SW480 (cell line): Measurements from ENCODE around the gene EXOC4.

ENCODE experiments used
- DNase-seq: peaks from one replicate; pipeline ENCODE4 v3.0.0-alpha.2; 2016; ENCODE audit warnings: low spot score

EXOC4 gene

DNA sequence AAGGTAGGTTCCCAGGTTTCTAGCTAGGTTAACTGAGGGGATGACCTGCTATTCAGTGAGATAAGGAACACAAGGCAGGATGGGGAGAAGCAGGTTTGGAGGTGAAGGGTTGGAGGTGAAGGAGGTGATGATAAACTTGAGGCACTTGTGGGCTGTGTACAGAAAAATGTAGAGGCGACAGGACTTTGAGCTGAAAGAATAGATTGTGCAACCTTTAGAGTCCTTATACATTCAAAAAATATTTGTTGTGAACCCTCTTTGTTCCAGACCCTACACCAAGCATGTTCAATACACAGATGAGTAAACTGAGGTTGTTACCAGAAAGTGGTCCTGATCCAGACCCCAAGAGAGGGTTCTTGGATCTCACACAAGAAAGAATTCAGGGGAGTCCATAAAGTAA lies 828.8 kb downstream of the EXOC4 start:
- DNase-seq, result no peak

DNA sequence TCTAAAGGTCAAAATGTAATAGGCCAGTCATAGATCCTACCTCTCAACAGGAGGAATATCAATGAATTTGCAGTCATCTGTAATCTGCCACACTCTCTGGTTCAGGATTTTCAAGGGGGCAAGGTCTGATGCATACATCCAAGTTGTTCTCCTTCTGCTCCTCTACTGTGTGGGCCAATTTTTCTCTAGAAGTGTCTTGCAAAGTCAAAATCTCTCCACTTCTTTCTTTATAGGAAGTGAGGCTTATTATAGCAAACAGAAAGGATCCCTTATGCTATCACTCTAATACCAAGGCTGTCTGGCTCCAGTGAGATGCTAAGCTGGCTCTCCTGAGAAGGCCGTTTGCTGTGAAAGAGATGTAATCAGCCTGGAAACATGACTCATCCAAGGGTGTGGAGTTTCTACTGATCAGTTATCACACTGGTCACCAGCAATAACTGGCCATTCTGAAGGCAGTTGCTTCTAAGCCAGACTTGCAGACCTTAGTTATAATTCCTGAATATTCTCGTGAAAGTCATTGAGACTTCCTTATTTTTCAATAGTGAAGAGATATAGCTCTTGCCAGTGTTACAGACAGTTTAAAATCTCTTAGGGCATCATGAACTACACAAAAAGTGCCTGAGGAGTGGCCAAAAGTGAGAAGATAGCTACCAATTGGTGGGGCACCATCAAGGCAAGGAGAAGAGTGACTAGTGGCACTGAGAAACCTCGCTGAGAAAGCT lies 831.0 kb downstream of the EXOC4 start:
- DNase-seq, result no peak

DNA sequence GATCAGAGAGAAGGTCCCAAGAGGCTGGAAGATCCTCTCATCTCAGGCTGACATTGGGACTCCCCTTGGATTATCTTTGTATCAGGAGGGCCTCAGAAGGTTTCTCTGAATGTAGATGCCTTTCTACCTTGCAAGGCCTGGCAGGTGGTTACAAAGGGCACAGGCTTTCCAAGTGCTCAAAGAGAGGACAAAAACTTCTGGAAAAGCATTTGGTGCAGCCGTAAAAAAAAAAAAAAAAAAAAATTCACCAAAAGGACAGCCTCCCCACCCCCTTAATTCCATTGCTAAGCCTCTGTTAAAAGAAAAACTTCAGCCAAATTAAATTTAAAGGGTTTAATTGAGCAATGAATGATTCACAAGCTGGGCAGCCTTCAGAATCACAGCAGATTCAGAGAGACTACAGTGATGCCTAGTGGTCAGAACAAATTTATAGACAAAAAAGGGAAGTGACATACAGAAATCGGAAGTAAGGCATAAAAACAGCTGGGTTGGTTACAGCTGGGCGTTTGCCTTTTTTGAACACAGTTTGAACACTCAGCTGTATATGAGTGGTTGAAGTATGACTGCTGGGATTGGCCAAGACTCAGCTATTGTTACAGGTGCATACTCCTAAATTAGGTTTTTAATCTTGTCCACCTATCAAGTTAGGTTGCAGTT lies 831.7 kb downstream of the EXOC4 start:
- DNase-seq, result no peak

DNA sequence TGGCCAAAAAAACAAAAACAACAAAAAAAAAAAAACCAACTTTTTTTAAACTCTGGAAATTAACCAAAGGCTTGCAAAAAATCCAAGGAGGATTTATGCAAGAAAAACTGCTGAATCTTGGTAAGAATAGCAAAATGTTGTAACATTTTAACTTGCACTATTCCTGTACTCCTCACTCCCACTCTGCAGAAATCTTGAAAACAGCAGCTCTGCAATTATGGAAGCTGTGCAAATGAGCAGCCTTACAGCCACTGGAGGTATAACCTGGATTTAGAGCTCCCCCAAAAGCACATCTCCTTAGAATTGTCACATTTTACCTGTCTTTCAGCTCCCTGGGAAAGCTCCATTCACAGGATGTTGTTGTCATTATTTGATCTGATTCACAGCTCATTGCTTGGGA lies 832.4 kb downstream of the EXOC4 start:
- DNase-seq, result no peak

DNA sequence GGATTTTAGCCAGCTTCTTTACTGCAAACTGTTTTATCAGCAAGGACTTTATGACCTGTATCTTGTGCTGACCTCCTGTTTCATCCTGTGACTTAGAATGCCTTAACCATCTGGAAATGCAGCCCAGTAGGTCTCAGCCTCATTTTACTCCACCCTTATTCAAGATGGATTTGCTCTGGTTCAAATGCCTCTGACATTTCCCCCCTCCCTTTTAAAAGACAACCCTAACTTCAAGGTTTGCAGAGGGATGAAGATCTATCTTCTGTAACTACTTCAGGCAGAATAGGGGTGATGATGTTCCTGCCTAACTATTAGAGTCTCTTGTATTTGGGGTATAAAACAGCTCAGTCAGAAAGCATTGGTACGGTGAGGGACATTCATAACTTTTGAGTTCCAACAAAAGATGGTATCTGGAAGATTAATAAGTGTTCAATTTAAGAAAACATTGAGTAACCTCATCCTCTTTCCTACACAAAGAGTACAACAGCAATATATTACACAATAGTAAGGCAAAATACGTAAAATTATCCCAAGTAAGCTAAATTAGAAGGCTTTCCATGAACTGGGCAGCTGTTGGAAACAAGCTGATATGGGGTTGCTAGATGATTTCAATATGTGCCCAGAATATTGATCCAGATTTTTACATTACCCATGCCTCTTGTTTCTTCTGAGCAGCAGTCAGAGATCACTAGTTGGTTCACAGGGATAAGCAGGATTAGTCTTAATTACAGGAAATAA lies 834.3 kb downstream of the EXOC4 start:
- DNase-seq, result no peak

DNA sequence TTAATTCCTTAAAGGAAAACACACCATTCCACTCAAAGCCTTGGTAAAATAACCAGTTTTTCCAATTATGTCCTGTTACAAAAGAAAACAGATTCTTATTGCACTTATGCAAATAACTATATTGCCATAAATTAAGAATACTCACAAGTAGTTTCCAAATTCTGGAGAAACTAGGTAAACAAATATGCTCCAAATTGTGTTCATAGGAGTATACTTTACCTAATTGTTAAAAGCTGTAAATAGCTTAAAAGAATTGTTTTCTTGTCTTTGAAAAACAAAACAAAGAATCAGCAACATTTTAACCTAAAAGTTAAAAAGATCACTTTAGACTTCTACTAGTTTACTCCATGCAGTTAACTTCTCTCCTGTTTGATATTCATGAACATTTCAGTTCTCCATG lies 835.3 kb downstream of the EXOC4 start:
- no peak for DNase-seq

DNA sequence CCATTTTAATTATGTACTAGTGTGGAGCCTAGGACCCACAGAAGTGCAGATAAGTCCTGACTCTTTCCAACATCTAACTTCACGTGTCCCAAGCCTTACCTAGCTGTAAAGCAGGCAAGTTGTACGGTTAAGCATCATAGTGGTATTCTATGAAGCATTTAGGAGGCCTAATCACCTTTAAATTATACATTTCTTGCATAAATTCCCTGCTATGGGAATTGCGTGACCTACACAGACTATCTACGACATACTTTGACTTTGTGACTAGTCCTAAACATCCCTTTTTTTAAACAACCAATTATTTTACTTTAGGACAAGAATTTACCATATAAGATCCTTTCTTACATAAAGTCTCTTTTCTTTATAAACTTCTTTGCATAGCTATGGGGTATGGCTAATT lies 836.6 kb downstream of the EXOC4 start:
- DNase-seq, result no peak

DNA sequence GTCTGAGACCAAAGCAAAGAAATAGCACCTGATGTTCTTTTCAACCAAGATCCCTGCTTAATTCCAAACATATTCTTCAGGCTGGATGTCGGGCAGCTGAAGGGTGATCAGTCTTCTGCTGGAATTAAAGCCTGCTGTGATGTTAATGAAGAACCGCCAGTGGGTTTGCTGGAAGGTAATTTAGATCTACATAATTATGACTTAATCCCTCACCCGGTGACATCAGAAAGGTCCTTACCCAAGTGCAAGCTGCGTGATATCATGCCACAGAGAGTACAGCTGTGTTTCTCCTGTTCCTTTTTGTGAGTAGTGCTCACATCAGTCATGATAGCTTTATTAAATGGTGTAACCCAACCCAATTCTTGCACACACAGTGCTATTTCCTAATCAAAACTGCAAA lies 845.2 kb downstream of the EXOC4 start:
- DNase-seq, result no peak

DNA sequence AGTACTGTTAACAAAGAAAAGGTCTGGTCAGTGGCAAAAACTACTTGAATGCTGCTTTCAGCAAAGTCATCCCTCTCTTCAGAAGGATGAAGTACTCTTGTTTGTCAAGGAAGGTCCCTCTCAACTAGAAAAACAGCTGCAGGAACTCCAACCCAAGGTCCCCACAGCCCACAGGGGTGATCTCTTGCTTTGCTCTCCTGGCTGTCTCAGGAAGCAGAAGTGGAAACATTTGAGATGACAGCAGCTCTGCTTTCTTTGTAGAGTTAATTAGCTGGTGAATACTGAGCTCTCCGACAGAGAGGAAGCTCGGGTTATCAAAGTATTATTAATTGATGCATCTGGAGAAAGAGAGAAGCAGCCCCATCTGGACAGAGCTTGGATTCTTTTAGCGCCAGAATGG lies 848.8 kb downstream of the EXOC4 start:
- DNase-seq, result no peak

DNA sequence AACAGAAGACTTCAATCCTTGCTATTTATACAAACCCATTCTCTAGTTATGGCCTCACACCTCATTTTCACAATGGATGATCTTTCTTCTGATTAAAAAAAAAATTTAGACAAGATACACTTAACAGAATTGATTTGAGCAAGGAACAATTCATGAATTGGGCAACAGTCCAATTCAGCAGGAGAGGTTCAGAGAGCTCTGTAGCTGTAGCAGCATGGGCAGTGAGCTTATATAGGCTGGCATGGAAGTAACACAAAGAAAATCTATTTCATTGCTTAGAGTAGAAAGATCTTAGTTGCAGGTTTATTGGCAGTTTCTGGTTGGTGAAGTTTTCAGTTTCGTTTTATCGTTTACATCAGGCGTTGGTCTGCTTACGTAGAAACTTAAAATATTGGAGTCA lies 851.3 kb downstream of the EXOC4 start:
- no peak for DNase-seq

DNA sequence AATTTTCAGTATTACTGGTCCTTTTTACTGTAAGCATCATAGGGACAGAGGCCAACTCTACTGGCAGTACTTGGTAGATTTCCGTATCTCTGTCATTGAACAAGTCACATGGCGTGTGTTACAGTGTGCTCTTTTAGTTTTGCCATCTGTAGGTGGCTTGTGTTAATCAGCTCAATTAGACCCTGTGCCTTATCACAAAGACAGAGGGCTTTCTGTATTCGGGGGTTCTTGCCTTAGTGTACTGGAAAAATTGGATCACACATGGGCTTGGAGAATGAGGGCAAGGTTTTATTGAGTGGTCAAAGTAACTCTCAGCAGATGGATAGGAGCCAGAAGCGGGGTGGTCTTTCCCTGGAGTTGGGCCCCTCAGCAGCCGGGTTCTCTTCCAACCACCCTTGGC lies 853.0 kb downstream of the EXOC4 start:
- no peak for DNase-seq

DNA sequence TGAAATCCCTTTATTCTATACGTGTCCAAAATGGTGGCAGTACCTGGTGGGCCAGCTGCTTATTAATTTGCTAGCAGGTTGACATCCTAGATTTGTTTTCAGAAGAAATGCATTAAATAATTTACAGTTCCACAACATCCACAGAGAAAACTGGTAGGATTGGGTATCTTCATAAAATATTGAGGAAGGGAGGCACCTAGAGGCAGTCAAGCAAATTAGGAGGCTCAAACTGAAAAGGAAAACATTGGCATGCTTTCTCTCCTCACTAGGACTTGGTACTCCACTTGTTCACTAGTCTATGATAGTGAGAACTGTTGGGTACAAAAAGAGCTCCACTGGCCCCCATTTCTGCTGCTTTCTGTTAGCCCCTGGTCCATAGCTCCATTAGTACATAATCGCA lies 855.9 kb downstream of the EXOC4 start:
- DNase-seq, result no peak

DNA sequence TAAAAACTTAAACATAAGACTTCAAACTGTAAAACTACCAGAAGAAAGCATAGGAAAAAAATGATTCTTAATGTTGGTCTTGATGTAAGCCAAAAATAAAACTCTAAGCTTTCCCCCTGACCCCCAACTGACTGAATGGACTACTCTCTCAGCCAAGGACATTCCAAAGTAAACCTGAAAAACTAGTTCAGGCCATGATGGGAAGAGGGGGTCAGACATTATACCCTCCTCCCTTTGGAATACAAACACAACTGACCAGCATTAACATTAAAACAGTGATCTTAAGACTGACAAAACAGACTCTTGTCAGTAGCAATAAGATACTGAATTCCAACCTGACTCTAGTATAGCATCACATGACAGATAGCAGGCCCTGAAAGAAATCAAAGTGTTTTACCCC lies 860.8 kb downstream of the EXOC4 start:
- DNase-seq, result no peak

DNA sequence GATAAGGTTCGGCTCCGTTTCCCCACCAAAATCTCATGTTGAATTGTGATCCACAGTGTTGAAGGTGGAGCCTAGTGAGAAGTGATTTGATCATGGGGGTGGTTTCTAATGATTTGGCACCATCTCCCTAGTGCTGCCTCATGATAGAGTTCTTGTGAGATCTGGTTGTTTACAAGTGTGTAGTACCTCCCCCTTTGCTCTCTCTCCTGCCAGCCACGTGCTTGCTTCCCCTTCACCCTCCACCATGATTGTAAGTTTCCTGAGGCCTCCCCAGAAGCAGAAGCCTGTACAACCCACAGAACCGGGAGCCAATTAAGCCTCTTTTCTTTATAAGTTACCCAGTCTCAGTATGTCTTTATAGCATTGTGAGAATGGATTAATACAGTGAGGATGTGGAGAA lies 862.1 kb downstream of the EXOC4 start:
- no peak for DNase-seq
